Measurements from ENCODE around the gene SNCAIP.
A peak's percentile ranks its signal among the peaks of the same experiment; 100 is the strongest.
"Not testable (repeated sequence)": the region's sequence is repeated elsewhere in the genome, so short reads cannot be mapped to it uniquely, and the experiment has no call there.

Gene SNCAIP

DNA sequence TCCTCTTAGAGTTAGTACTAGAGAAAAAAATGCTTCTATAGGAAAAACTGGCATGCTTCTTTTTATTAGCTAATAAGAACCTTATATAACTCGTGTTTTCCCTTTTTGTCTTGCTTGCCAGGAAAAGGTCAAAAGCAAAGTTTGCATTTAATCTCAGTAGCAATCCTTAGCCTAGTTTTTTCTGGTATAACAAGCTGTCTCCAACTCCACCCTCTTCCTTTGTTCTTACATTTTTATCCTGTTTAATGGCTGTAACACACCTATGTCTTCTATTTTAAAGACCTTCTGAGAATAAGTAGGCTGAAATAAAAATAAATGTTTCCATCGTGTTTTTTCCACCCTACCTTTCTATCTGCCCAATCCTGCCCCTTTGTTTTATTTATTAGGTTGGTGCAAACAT lies 158.3 kb downstream of the SNCAIP start:
- no peak for DNase-seq

DNA sequence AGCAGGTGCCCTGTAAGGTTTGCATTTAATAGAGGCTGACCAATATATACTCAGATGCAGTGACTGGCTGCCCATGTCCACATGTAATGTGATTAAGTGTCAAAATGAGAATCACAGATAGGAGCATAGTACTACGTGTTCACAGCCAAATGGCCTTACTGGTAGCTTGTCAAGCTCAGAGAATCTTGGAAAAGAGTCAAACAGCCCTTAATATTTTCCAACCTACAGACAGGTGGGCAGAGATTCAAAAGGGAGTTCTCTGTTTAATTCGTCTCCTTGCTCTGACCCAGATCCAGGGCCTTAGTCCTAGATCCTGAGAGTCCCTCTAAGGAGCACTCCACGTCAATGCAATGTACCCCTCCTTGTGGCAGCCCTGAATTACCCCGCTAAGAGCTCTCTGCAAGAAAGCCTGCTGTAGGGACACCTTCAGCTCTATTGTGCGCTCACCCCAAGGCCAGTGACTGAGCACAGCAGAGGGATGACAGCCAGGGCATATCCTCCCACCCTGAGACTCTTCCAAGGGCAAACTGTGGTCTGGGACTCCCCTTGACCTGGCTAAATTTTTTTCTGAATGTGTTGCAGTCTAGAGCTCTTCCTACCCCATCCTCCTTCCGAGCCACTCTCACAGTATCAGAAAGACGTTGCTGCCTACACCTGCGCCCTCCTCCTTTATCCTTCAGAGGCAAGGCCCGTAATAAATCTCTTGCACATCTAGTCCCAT lies 159.2 kb downstream of the SNCAIP start:
- DNase-seq = no peak

- no peak for DNase-seq
These were observed 159.7 kb downstream of the SNCAIP start for GRCh38 chr5:122471752-122472061.

- DNase-seq = peak in 1 of 2 experiments; percentile 29
These were observed 161.3 kb downstream of the SNCAIP start for GRCh38 chr5:122473138-122473843.

DNA sequence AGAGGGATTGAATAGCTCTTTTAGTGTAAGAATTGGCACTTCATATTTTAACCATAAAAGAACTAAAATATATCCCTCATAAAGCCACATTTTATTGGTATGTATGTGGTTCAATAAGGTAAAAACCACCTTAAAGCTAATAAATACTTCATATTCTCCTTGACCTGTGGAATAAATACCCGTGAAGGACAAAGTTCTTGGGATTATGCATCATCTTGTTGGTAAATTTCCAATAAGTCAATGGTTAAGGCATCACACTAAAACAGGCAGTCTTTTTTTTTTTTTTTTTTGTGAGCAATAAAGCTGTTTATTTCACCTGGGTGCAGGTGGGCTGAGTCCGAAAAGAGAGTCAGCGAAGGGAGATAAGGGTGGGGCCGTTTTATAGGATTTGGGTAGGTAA lies 161.9 kb downstream of the SNCAIP start:
- no peak for DNase-seq

GRCh38 chr5:122478741-122479442 lies 166.9 kb downstream of the SNCAIP start:
- DNase-seq = no peak

GRCh38 chr5:122480146-122480545 lies 168.1 kb downstream of the SNCAIP start:
- DNase-seq = no peak

GRCh38 chr5:122484103-122484502 lies 172.1 kb downstream of the SNCAIP start:
- no peak for DNase-seq

GRCh38 chr5:122485226-122485625 lies 173.2 kb downstream of the SNCAIP start:
- no peak for DNase-seq

DNA sequence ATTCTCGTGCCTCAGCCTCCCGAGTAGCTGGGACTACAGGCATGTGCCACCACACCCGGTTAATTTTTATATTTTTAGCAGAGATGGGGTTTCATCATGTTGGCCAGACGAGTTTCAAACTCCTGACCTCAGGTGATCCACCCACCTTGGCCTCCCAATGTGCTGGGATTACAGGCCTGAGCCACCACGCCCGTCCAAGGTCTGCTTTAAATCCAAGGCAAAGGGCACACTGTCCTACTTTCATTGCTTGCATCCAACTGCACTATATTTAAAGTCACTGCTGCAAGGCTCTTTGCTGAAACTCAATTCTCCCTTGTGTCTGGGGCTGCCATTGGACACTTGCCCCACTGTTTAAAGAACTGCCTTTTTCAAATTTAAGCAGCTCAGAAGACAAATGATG lies 174.6 kb downstream of the SNCAIP start:
- DNase-seq = not testable (repeated sequence)

DNA sequence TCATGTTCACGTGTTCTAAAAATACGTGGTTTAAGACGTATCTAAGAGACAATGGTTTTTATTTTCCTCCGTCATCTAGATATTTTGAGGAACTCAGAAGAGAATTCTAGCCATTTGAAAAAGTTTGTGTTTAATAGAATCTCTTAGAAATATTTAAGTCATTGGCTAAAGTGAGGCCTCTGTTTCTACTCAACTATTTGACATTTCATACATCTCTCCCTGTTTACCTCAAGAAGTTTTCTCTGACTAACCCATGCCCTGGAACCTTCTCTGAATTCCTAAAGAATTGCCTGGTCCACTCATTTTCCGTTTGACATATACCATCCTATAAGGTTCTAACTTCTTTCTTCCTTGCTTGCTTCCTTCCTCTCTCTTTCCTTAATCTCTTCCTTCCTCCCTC lies 178.7 kb downstream of the SNCAIP start:
- no peak for DNase-seq

GRCh38 chr5:122492675-122493074 lies 180.6 kb downstream of the SNCAIP start:
- no peak for DNase-seq

GRCh38 chr5:122493091-122494021 lies 181.3 kb downstream of the SNCAIP start:
- DNase-seq = no peak

- no peak for DNase-seq
These were observed 182.1 kb downstream of the SNCAIP start for GRCh38 chr5:122494109-122494508.

DNA sequence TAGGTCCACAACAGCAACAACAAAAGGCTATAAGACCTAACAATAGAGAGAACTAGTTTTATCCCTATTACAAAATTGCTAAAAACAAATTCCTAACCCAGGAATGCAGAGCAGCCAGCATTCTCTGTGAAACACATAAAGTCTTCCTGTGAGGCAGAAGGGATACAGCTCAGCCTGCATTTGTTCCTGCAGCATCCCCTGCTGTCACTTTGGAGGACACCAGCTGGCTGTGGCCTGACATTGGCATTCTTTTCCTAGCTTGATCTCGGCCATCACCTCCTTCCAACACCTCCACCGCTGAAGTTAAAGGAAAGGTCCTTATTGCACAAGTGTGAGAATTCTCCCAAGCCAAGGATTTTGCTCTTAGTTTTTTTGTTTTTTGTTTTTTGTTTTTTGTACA lies 186.1 kb downstream of the SNCAIP start:
- DNase-seq = no peak

GRCh38 chr5:122499585-122499984 lies 187.5 kb downstream of the SNCAIP start:
- DNase-seq = no peak

DNA sequence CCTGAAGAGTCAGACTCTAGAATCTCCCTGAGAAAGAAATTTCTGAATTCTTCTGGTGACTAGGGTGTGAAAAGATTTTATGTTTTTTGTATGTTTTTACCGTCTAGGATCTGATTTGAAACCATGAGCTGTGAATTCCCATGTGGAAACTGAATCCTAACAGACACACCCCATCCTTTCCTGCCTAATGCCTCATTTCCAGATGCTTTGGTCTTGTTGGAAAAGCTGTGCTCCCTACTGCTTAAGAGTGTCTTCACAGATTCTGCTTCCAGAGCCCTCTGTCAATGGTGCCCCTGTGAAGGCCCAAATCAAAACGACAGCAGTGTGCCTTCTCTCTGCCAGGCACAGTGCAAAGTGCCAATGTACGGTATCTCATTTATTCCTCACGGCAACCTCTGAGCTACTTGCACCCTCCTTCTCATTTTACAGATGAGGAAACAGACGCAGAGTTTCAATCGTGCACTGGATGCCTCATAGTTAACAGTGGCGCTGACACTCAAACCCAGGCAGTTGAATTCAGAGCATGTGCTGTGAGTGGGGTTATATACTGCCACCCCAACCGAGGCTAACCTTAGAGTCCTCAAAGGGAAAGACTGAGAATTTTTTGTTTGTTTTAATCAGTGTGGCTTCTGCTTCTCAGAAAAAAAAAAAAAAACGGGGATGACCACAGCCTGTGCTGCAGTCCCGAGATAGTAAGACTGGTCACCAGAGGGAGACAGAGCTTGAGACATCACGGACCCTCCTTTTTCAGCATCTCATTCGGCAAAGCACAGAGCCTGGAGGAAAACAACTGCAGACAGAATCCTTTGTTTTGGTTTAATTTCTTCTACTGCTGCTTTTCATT lies 188.4 kb downstream of the SNCAIP start:
- no peak for DNase-seq

- no peak for DNase-seq
These were observed 189.0 kb downstream of the SNCAIP start for GRCh38 chr5:122501089-122501435.

GRCh38 chr5:122507045-122507444 lies 195.0 kb downstream of the SNCAIP start:
- DNase-seq = no peak

- no peak for DNase-seq
These were observed 195.5 kb downstream of the SNCAIP start for GRCh38 chr5:122507581-122507980.

DNA sequence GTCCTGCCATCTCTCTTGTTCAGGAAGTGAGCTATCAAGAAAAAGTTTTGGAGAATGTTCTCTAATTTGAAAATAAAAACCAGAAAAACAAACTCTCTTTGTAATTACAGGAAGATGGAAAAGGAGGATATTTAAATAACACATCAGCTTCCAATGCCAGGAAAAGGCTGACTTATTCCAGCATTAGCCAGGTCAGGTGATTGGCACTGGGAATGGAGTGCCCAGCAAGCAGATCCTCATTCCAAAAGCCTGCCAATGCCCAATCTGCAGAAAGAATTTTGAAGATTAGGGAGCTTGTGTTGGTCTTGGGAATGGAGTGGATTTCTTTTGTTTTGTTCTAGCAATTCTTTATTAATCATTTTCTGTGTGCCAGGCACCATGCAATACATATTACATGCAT lies 196.6 kb downstream of the SNCAIP start:
- DNase-seq = no peak

Measured in AML-193 (cell line).